NCI-H187 (cell line): ENCODE data around the gene RAPGEF5.
A peak's percentile ranks its signal among the peaks of the same experiment; 100 is the strongest.
"Not testable (repeated sequence)": the region's sequence is repeated elsewhere in the genome, so short reads cannot be mapped to it uniquely, and the experiment has no call there.

Source experiments
- DNase-seq, 2 experiments: peaks; one replicate each; lab custom pipeline; 2025; lab: John Stamatoyannopoulos, UW

RAPGEF5 gene

GRCh38 chr7:22120391-22121053 is 236.4 kb downstream of the RAPGEF5 start:
- no peak for DNase-seq

- DNase-seq: no peak
Measured at GRCh38 chr7:22117222-22117621, 239.7 kb downstream of the RAPGEF5 start.

- DNase-seq: no peak
Measured at GRCh38 chr7:22116451-22117030, 240.4 kb downstream of the RAPGEF5 start.

GRCh38 chr7:22115689-22116088 is 241.3 kb downstream of the RAPGEF5 start:
- DNase-seq: no peak

- no peak for DNase-seq
Measured at GRCh38 chr7:22114440-22114981, 242.4 kb downstream of the RAPGEF5 start.

GRCh38 chr7:22113041-22113440 is 243.9 kb downstream of the RAPGEF5 start:
- no peak for DNase-seq

GRCh38 chr7:22111661-22112060 is 245.3 kb downstream of the RAPGEF5 start:
- DNase-seq: no peak

- no peak for DNase-seq
Measured at GRCh38 chr7:22110881-22111280, 246.1 kb downstream of the RAPGEF5 start.

GRCh38 chr7:22110227-22110839 is 246.6 kb downstream of the RAPGEF5 start:
- peak; percentile 25 to 39 for DNase-seq

GRCh38 chr7:22109761-22110160 is 247.2 kb downstream of the RAPGEF5 start:
- no peak for DNase-seq

GRCh38 chr7:22108151-22108845 is 248.7 kb downstream of the RAPGEF5 start:
- DNase-seq: no peak

GRCh38 chr7:22105550-22105949 is 251.4 kb downstream of the RAPGEF5 start:
- DNase-seq: no peak

- DNase-seq: peak; percentile 47 to 63
Measured at GRCh38 chr7:22094413-22095342, 262.3 kb downstream of the RAPGEF5 start.

- no peak for DNase-seq
Measured at GRCh38 chr7:22093936-22094335, 263.0 kb downstream of the RAPGEF5 start.

- DNase-seq: no peak
Measured at GRCh38 chr7:22093001-22093400, 264.0 kb downstream of the RAPGEF5 start.

GRCh38 chr7:22090958-22091525 is 265.9 kb downstream of the RAPGEF5 start:
- DNase-seq: not testable (repeated sequence)

GRCh38 chr7:22090512-22090911 is 266.4 kb downstream of the RAPGEF5 start:
- DNase-seq: no peak

GRCh38 chr7:22090107-22090506 is 266.8 kb downstream of the RAPGEF5 start:
- no peak for DNase-seq

- DNase-seq: no peak
Measured at GRCh38 chr7:22088827-22089226, 268.1 kb downstream of the RAPGEF5 start.

- no peak for DNase-seq
Measured at GRCh38 chr7:22087861-22088260, 269.1 kb downstream of the RAPGEF5 start.

GRCh38 chr7:22083704-22084240 is 273.2 kb downstream of the RAPGEF5 start:
- DNase-seq: no peak
